ENCODE measurements around the gene WNT9A.

WNT9A gene

DNA sequence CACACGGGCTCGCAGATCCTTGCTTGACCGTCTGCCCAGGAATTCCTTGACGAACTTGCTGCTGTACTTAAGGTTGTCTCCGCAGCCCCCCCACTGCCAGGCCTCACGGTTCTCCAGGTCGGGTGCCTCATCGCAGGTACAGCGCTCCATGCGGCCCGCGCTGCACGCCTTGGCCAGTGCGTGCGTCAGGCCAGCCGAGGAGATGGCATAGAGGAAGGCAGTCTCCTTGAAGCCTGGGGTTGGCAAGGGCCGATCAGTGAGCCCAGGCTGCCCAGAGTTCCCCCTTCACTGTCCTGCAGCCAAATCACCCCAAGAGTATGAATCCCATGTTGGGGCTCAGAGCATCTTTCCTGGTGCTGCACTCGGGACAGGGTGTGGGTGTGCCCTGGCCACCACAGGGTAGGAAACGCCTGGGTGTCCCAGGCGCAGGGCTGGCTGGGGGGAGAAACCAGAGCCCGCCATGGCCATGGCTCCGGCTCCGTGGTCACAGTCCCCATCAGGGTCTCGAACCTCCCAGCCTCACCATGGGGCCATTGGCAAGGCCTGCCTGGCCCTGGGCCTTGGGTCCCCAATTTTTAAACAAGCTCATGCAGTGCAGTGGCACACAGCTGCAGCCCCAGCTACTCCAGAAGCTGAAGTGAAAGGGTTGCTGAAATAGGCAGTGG is 23.4 kb downstream of the WNT9A start:
- DNase-seq (ENCODE audit: low read depth in 2 of 2), result no peak

DNA sequence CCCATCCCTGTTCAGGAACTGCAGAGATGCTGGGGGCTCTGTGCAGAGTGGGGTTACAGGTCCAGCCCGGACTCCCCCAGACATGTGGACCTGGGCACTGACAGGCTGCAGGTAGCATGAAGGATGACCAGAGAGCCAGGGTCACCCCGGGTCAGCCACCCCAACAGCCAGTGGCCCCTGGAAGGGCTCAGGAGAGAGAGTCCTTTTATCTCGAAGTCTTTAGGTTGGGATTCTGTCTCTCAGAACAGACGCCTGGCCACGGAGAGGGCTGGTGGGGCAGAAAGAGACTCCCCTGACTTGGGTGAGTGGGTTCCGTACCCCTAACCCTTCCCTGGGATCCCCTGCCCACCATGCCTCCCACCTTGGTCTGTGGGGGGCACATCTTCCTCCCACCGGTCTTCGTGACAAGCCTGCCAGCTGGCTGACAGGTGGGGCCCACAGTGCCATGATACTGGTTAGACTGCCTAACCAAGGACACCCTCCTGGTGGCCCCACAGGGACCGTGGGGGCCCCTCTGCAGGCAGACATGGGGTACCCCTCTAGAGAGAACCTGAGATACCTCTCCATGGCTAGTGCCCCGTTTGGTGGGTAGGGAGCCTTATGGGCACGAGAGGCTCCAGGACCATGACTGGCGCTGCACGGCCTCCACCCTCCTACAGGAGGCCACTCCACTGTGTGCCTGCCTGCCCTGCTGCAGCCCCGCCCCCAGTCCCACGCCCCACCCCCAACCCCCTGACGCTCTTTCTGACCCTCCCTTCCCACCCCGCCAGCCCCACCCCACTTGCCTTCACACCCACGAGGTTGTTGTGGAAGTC is 24.2 kb downstream of the WNT9A start:
- no peak for DNase-seq (ENCODE audit: low read depth in 2 of 2)

DNA sequence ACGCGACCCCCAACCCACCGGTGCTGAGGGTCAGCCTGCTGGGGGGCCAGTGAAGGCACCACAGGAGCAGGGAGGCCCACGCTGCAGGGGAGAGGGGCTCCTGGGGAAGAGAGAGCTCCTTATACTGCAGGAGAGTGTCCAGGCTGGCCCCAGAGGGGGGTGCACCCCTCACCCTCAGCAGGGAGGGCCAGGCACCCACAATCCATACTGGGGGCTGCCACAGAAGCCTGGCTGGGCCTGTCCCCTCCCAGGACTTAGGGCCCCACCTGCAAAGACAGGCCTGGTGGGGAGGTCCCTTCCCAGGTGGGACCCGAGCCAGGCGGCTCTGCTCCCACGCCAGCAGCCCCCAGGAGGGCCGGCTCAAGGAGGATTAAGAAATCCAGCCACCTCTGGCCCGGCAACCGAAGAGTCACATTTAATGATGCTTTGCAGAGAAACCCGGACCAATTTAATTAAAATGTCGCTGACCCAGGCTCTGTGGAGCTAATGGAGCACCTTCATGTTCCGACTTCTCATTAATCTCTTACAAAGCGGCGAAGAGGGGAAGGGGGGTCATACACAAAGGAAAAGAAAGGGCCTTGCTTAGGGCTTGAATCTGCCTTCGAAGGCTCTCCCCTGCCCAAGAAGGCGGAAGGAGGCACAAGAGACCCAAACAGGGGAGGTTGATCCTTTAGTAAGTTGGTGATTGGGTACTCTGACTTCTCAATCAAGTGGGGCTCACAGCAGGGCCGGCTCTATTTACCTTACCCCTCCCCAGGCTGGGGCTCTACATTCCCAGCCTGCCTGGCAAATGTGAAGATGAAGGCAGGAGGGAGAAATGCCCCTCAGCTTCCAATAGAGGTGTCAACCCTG is 25.0 kb downstream of the WNT9A start:
- no peak for DNase-seq (ENCODE audit: low read depth in 2 of 2)

DNA sequence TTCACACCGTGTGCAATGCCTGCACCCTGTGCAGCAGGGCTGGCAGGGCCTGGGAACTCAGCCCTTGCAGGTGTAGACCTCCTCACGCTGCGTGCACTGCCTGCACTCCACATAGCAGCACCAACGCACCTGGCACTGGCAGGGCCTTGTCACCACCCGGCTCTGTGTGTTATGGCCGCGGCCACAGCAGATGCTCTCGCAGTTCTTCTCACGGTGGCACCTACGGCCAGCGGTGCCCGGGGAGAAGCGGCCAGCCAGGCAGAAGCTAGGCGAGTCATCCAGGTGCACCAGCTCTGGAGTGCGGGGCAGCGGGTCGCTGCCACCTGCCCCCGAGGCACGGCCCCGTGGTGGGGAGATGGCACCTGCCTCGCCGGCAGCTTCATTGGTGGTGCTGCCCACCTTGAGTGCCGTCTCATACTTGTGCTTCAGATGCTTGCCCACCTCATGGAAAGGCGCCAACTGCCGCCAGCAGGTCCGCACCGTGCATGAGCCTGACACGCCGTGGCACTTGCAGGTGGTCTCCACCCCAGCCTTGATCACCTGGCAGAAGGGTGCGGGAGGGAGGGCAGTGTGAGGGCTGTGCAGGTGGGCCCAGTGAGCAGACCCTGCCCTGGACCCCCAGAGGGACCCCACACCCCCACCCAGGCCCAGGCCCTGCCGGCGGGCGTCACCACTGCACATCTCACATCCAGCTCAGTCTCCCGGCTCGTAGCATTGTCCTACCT is 26.1 kb downstream of the WNT9A start:
- no peak for DNase-seq (ENCODE audit: low read depth in 2 of 2)

DNA sequence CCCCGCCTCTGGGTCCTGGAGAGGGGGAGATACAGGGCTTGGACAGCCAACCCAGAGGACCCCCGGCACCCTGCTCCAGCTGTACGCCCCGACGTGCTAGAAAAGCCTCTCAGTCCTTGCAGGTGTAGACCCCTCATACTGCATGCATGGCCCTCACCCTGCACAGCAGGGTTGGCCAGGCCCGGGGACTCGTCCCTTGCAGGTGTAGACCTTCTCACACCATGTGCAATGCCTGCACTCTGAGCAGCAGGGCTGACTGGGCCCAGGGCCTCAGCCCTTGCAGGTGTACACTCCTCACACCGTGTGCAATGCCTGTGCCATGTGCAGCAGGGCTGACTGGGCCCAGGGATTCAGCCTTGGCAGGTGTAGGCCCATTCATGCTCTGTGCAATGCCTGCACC is 26.8 kb downstream of the WNT9A start:
- DNase-seq (ENCODE audit: low read depth in 2 of 2), result no peak

DNA sequence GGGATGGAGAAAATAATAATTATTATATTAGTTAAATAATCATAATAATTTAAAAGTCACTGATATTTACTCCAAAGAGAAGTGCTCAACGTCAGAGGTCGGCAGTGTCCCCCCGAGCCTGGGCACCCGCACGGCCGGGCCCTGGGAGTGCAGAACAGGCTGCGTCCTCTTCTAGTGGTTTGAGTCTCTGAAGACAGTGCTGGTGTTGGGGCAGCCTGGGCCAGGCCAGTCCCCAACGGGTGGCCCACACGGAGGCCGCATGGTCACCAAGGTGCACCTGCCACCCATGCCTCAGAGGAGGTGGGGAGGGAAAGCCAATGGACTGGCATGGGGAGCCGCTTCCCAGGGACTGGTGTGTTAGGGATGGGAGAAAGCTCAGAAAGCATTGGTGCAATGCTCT is 27.3 kb downstream of the WNT9A start:
- DNase-seq (ENCODE audit: low read depth in 2 of 2), result no peak

DNA sequence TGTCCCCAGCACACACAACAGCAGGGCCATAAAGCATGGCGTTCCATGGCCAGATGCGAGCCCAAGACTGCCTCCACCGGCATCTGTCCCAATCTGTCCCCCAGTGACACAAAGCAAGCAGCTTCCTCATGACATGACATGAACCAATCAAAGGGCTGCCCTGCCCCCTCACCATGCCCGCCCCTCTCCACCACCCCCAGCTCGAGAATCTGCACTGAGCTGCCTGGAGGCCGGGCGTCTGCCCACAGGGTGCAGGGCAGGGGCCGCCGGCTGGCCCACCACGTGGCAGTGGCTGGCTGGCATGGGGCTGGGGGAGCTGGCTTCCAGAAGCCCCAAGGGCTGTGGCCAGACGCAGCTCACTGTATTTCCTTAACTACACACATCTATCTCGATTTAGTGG is 27.8 kb downstream of the WNT9A start:
- DNase-seq (ENCODE audit: low read depth in 2 of 2), result no peak

DNA sequence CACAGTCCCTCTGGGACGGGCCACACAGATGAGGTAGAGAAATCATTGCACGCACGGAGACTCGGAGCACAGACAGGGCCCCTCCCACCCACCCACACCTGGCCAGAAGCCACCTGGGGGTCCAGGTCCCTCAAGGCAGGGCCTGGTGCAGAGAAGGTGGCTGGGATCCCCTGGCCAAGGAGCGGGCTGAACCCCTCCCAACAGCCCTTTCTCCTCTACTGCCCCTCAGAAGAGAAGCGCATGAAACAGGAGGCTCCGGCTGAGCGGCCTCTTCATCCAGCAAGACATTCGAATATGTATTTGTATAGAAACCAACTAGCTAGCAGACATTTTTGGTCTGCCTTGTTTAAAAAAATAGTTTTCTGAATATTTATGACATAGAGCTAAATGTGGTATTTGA is 29.0 kb downstream of the WNT9A start:
- no peak for DNase-seq (ENCODE audit: low read depth in 2 of 2)

DNA sequence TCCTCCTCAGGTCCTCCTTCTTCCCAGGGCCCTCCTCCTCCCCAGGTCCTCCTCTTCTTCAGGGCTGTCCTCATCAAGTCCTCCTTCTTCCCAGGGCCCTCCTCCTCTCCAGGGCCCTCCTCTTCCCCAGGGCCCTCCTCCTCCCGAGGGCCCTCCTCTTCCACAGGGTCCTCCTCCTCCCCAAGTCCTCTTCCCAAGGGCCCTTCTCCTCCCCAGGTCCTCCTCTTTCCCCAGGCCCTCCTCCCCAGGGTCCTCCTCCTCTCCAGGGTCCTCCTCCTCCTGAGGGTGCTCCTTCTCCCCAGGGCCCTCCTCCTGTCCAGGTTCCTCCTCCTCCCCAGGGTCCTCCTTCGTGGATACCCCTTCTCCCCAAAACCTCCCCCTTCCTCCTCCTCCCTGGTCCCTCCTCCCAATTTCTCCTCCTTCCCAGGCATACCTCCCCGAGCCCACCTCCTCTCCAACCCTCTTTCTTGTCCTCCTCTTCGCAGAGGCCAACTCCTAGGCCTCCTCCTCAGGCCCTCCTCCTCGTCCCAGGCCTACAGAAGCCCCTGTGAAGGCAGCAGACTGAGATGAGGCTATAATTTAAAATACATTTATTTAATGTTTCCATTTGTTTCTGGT is 29.5 kb downstream of the WNT9A start:
- no peak for DNase-seq (ENCODE audit: low read depth in 2 of 2)

DNA sequence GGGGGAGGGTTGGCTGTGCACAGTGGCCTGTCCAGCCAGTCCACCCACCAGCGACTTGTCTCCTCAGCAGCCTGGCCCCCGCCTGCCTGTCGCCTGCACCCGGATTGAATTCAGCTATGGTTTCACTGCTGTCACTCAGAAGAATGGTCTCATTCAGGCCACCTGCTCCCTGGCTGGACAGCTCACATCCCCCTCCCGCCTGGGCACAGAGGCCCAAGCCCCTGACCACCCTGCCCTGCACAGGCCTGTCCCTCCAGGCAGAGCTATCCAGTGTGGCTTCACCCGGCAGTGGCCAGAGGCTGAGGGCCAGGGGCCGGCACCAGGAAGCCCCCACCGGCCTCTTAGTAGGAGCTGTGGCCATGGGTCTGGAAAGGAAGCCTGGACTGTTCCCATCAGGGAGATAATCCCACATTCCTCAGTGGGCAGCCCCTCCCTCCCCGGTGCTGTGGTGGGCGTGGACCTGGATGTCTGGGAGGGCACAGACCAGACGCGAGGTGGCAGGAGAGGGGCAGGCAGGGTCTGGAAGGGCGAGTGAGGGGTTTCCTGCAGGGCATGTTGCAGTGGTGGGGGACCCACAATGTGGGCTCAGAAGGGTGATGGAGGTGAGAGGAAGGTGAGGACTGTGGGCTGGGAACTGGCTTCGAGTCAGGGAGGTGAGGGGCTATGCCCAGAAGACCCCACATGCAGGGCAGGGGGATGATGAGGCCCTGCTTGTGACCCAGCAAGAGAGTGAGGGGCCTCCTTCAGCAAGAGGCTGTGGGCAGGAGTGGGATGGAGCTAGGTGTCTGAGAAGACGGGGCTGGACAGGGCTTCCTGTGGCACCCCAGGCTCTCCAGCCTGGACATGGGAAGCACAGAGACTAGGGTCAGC is 30.4 kb downstream of the WNT9A start:
- DNase-seq (ENCODE audit: low read depth in 2 of 2), result no peak

DNA sequence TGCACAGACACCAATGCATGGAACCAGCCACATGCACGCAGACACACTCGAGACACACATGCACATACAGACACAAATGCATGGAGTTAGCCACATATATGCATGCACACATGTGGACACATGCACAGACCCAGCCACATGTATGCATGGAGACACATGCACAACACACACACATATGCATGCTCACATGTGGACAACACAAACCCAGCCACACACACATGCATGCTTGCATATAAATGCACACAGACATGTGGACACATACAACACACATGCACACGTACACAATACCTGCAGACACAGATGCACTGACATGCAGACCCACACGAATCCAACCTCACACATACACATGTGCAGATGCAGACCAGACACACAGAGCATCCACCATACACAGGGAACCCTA is 31.1 kb downstream of the WNT9A start:
- DNase-seq (ENCODE audit: low read depth in 2 of 2), result no peak

DNA sequence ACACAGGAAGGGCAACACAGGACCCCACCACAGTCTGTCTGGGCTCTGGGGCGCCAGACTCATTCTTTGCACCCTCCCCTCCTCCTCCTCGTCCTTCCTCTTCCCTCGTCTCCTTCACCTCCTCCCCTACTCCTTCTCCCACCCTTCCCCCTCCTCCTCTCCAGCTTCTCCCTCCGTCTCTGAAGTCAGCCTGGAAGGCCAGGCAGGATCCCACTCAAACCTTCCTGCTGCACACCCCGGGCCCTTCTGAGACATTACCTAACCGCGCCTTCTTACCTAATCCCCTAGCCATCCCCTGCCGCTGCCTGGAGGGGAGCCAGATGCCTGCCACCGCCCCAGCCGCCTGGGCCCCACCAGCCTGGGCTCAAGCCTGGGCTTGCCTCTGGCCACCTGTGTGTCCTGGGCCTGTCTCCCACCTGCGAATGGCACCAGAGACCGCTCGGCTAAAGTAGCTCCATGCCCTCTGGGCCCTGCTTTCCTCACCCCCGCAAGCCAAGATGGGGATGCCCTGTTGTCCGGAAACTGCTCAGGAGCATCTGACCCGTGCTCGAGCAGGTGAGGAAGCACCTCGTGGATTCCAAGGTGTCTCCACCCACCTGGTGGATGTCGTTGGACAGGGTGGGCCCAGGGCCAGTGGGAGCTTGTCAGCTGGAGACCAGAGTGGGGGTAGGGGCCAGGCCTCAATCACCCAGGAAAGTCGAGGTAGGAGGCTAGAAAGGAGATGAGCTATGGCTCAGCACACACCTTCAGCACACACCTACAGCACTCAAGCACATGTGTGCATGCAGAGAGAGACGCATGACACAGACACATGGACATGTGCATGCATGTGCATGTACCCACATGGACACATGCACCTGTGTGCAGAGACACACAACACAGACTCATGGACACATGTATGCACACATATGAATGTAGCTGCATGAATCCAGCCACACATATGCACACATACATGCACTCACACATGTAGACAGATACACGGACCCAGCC is 31.9 kb downstream of the WNT9A start:
- DNase-seq (ENCODE audit: low read depth in 2 of 2), result no peak

DNA sequence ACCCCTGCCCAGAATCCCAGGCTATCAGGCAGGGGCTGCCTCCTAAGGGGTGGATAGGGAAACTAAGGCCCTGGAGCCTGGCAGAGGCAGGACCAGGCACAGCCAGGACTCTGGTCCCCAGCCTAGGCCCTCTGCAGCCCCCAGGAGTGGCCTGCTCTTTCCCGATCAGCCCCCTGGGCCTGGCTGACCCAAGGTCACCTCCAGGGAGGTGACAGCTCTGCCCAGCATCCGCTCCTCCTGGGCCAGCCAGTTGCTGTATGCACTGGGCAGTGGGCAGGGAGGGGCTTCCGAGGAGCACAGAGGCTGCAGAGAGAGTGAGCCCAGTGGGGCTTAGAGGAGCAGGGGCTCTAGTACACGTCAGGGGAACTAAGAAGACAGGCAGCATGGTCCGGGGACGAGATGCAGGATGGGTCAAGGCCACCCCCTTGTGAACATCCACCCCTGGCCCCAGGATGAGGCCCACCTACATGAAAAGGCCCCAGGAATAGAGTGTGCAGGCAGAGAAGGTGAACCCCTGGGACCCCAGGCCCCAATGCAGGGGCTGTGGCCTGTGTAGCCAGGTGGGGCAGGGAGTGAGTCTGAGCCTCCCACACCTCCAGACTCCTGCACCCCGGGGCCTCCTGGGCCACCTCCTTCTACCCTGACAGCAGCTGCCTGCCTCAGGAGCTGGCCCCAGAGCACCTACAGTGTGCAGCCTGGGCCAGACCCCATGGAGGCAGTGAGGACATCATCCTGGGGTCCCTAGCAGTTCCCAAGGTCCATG is 32.8 kb downstream of the WNT9A start:
- no peak for DNase-seq (ENCODE audit: low read depth in 2 of 2)

DNA sequence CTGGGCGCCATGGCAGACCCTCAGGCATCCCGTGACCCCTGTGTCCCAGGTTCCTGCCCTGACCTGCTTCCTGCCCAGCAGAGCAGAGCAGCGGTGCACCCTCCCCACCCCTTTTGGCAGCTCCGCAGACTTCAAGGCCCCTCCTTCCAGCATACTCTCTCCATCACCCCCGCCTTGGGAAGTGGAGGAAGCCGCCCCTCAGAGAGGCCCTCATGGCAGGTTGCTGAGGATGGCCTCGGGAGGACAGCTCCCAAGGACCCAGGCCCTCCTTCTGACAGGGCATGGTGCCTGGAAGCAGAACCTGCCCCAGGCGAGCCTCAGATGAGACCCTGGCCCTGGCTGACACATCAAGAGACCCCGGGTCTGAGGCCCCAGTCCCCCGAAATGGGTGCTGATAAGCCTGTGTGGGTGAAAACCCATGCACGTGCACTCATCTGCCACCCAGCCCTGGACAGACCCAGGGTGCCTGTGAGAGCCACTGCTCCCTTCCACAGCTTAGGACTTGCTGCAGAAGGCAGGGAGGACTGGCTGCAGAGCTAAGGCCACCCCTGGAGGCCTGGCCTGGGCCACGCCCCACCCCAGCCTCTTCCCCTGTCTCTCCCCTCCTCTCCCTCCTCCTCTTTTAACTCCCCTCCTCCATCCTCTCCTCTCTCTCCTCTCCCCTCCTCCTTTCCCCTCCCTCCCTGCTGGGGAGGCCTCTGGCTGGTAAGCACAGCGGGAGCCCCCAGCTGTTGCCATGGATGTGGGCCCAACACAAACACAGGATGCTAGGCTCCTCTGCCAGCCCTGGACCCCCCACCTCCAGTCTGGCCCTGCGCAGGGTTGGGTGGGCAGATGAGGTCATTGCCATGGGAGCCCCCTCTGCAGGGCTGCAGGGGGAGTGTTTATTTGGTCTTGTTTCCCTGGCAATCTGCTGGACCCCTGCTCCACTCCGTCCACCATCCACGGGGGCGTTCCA is 33.7 kb downstream of the WNT9A start:
- no peak for DNase-seq (ENCODE audit: low read depth in 2 of 2)

DNA sequence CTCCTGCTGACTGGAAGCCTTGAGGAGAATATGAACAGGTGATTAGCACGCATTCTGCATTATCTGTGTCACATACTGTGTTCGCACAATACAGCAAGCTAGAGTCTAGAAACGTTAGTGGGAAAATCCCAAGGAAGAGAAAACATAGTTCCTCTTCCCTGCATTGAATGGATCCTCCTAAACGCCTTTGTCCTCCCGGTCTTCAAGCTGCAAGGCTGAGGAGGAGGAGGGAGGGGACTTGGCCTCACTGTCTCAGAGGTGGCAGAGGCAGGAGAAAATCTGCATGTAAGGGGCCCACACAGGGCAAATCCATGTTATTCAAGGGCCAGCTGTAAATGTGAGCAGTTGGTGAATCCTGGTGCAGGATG is 34.4 kb downstream of the WNT9A start:
- DNase-seq (ENCODE audit: low read depth in 2 of 2), result no peak

DNA sequence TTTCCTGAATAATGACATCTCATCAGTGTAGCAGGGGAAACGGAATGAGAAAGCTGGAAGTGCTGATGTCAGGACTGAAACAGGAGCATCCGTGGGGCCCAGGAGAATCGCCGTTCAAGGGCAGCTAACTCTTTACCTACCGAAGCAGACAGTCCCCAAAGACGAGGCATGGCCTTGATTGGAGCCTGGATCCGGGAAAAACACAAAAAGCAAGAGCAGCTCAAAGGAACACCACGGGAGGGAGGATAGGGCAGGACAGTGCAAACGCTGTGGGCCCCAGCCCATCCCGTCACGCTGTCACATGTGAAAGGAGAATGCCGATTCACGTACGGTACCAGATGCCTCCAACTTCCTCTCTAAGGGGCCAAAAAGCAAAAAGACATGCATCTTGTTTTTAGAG is 34.9 kb downstream of the WNT9A start:
- no peak for DNase-seq (ENCODE audit: low read depth in 2 of 2)

DNA sequence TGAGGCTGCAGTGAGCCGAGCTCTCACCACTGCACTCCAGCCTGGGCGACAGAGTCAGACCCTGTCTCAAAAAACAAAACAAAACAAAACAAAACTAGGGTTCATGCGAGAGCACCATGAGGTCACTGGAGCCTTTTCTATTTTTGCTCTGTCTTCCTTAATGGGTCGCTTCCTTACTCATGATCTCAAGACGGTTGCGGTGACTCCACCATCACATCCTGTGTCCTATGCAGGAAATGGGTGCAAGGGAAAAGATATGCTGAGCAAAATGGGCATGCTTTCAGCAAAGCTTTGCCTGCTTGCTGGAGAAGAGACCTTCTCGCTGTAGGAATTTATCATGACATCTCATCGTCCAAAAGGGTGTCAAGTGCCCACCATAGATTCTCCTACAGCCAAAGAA is 36.4 kb downstream of the WNT9A start:
- DNase-seq (ENCODE audit: low read depth in 2 of 2), result no peak

Measured in stimulated activated CD4-positive, alpha-beta T cell treated with anti-CD3 and anti-CD28 coated beads, Interleukin-15, amount 100 ng/mL, for 48 hours (primary cell).